ENCODE measurements around the gene KIF1C.
"Not testable (repeated sequence)": the region's sequence is repeated elsewhere in the genome, so short reads cannot be mapped to it uniquely, and the experiment has no call there.

Gene KIF1C

GRCh38 chr17:5045496-5045895, 47.7 kb downstream of the KIF1C start:
- DNase-seq = no peak

DNA sequence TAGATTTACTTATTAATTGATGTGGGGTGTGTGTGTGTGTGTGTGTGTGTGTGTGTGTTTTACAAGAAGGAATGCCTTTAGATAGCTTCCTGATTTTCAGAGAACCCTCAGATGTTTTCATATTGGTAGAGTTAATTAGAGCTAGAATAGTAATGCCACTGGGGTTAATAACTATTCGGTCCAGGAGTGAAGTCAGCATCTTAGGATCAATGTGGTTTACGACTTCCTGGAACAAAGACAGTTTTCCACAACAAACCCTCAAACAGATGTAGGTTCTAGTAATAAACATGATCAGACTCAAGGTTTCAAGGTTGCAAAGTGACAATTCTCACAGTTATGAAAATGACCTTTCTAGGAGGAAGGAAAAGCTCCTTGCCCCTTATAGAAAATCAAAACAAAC, 49.7 kb downstream of the KIF1C start:
- DNase-seq = no peak

GRCh38 chr17:5049314-5049841, 51.6 kb downstream of the KIF1C start:
- DNase-seq = peak; percentile 45

GRCh38 chr17:5050278-5050677, 52.5 kb downstream of the KIF1C start:
- no peak for DNase-seq

DNA sequence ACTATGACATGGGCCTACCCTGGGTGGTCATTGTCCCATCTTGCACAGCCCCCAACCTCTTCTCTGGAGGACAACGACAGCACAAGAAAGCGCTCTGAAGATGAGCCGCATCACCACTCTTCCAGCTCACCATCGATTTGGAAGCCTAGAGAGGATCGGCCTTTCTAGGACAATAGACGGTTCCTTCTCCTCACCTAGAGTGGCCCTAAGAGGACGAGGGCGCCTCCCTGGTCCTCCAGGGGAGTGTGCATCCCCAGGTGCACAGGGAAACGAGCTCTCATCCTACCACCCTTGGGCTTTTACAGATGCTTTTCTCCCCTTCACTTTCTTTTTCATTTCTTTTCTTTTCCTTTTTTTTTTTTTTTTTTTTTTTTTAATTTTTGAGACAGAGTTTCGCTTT, 57.8 kb downstream of the KIF1C start:
- DNase-seq = no peak

DNA sequence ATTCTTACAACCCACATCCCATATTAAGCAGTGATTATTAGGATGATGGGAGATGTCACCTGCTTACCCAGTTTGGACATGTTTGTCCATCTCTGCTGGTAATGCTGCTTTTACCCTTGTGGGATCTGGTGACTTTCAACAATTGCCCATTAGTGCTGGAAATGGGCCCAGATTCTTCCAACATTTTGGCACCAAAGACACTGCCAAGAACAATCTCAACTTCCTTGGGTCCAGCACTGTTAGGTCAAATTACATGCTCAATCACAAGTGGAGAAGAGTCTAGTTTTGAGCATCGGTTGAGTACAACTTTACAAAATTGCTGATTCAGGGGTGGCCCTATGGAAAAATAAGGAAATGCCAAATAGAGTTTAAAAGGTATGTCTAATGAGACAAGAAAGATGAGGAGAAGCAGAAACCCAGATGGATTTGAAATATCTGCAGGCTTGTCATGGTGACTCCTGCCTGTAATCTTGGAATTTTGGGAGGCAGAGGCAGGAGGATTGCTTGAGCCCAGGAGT, 67.5 kb downstream of the KIF1C start:
- no peak for DNase-seq

GRCh38 chr17:5068236-5068635, 70.5 kb downstream of the KIF1C start:
- DNase-seq = no peak

DNA sequence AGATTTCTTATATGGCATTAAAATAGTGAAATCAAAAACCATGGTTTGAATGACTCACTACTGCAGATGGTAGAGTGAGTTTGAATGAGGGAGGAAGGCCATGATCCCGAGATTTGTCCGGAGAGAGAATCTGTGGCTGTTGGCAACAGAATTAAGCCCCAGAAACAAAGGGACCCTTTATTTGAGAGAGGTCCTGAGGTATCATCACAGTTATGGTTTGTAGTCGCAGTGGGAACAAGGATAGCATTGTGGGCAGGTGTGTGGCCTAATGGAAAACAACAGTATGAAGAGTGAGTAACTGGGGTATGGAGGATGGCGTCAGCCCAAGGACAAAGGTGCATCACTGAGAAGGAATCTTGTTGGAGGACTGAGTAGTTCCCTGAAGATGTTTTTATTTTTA, 72.0 kb downstream of the KIF1C start:
- no peak for DNase-seq

DNA sequence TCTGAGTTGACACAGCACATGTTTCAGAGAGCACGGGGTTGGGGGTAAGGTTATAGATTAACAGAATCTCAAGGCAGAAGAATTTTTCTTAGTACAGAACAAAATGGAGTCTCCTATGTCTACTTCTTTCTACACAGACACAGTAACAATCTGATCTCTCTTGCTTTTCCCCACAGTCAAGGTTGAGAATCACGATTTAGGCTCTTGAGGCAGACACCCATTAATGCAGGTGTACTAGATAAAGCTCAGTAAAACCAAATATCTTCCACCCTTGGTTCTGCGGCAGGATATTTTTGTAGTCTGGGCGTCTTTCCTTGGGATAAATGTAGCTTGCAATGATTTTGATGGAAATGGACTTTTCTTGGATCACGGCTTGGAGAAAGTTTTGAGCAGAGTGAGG, 77.7 kb downstream of the KIF1C start:
- DNase-seq = not testable (repeated sequence)

- not testable (repeated sequence) for DNase-seq
Observed at GRCh38 chr17:5077275-5077674, 79.5 kb downstream of the KIF1C start.

DNA sequence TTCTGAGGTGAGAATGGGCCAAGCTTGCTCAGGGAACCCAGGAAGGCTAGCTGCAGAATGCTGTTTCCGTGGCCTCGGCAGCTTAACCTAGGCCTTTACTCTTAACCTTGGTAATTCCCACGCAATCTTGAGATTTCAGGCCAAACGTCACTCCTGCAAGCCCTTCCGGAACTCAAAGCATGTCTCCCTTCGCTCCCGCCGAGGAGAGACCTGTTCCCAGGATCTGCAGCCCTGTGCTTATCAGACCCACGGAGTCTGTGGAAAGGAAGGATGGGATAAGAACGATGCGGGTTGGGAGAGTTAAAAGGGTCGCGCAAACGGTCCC, 80.0 kb downstream of the KIF1C start:
- no peak for DNase-seq

All from activated CD4-positive, alpha-beta T cell treated with anti-CD3 and anti-CD28 coated beads for 48 hours (primary cell).